Lower lobe of right lung (tissue), 2 donors: ENCODE data around the gene SIGMAR1. TPM values are rescaled to one million over a fixed set of nuclear protein-coding genes. Genes with fewer than 3 reads are reported as not detected.

Source experiments
- ATAC-seq, 2 donors: fragments of 200-7000 bp; cut with Tn5 transposase; one replicate each; pipeline ENCODE4 v1.9.1; 2020 to 2022; ENCODE audit warnings: mild to moderate bottlenecking in 2 of 2, moderate library complexity in 2 of 2
- DNase-seq: peaks from one replicate; pipeline ENCODE4 v3.0.0-alpha.2; 2020
- H3K27ac ChIP-seq: fragments of 200-600 bp; one replicate; pipeline ENCODE4 v1.8.0; 2022
- H3K27me3 ChIP-seq: fragments of 200-600 bp; one replicate; pipeline ENCODE4 v1.8.0; 2022; ENCODE audit warnings: low read depth
- H3K36me3 ChIP-seq: fragments of 200-600 bp; one replicate; pipeline ENCODE4 v1.8.0; 2022; ENCODE audit warnings: mild to moderate bottlenecking
- H3K4me1 ChIP-seq: fragments of 200-600 bp; one replicate; pipeline ENCODE4 v1.8.0; 2022
- H3K4me3 ChIP-seq: fragments of 200-600 bp; one replicate; pipeline ENCODE4 v1.8.0; 2022; ENCODE audit warnings: mild to moderate bottlenecking
- H3K9me3 ChIP-seq: fragments of 200-600 bp; one replicate; pipeline ENCODE4 v1.8.0; 2022
- intact Hi-C: fragments of 100-400 bp; cut with DNase I; formaldehyde crosslinking; loops from one replicate; pipeline ENCODE4 v1.11.0; 2022
- total RNA-seq: library from RNA; stranded (reverse); fragmentation: NEBNext Ultra II Directional; extraction: Animal tissue kit (Norgen Biotek cat#: 25700); gene quantifications from one replicate; pipeline ENCODE4 v1.2.1, GENCODE V29; 2021
- TF ChIP-seq, protein P1 (sequence below): fragments of 200-600 bp; IDR thresholded peaks from one replicate; pipeline ENCODE4 v1.8.0; 2022; ENCODE audit warnings: antibody characterized with exemption, mild to moderate bottlenecking
- donor health status: DM: no; HTN: yes; CAD: no; lungs with severe emphysema.

SIGMAR1 gene
- total RNA-seq, 1 donor from 2014 or later, result 35.0 TPM

DNA sequence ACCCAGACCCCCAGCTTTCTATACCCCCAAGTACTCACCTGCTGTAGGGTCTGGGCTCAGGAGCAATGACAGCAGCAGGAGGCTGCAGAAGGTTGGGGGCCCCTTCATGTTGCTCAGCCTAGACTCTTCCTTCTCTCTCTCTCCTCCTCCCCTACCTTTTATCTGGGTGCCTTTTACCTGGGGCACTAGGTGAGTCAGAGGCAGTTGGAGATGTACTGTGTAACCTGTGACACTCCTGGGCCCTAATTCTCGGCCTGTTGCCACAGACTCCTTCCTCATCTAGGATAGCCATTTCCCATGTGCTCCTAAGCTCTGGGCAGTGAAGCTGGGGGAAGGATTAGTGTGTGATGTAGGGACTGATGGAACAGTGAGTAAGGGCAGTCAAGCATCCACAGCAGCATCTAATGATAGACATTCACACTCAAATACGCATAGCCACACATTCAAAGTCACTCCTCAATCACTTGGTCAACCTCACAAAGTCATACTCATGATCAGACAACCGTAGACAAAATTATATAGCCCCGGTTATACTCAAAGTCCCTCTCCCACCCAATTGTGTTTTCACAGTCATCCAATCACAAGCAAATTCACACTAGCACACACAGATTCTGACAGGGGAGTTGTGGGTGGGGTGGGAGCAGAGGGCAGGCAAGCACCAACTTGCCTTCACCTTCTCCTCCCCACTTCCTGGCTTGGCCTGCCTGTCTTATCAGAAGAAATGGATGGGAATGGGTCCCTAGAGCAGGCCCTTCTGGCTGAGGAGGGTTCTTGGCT is 25.1 kb upstream of the SIGMAR1 start, which contains the start of gene CCL27:
Gene CCL27, minus strand, starts transcription at position 132 of the 777 bp plus-strand sequence. Its CDS starts 24 bp downstream, at position 108.
- no peaks in the 10 kb centered on the region for H3K9me3 ChIP-seq
- no peaks in the 10 kb centered on the region for H3K27me3 ChIP-seq
- DNase-seq (no peak), ATAC-seq (no peak)
- H3K4me3 ChIP-seq, result no peak within 1 kb of the TSS
- H3K36me3 ChIP-seq, result peaks cover 23% of the 10 kb centered on the region
- peaks cover 24% of the 10 kb centered on the region for H3K4me1 ChIP-seq
- no peak within 1 kb of the TSS for H3K27ac ChIP-seq
- TF ChIP-seq, protein P1, sequence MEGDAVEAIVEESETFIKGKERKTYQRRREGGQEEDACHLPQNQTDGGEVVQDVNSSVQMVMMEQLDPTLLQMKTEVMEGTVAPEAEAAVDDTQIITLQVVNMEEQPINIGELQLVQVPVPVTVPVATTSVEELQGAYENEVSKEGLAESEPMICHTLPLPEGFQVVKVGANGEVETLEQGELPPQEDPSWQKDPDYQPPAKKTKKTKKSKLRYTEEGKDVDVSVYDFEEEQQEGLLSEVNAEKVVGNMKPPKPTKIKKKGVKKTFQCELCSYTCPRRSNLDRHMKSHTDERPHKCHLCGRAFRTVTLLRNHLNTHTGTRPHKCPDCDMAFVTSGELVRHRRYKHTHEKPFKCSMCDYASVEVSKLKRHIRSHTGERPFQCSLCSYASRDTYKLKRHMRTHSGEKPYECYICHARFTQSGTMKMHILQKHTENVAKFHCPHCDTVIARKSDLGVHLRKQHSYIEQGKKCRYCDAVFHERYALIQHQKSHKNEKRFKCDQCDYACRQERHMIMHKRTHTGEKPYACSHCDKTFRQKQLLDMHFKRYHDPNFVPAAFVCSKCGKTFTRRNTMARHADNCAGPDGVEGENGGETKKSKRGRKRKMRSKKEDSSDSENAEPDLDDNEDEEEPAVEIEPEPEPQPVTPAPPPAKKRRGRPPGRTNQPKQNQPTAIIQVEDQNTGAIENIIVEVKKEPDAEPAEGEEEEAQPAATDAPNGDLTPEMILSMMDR, result no peak
- intact Hi-C loops, result no loop called here

DNA sequence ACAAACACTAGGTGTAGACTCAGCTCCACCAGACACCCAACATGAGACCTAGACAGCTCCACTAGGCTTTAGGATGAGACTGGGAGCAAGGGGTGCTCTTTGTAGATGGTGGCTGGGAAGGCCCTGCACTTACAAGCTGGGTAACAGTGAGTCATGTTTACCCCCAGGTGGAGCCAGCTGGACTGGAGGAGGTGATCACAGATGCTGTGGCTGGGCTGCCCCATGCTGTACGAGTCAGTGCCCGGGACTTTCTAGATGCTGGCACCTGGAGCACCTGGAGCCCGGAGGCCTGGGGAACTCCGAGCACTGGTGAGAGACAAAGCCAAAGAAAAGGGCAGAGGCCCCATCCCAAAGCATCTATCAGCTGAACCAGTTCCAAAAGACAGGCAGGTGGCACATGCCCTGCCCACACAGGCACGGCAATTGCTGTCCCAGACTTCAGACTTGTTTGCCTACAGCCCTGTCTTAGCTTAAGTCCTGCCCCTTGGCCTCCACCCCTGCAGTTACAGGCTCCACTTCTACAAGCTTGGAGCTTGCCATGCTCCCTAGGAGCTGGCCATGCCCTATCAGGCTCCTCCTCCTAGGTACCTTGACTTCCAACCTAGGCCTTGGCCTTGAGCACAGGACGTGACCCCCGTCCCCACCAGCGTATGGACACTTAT is 22.1 kb upstream of the SIGMAR1 start:
- Histone ChIP-seq H3K4me3 (no peak overlapping the region), H3K36me3 (peaks cover 23% of the 10 kb centered on the region), H3K9me3 (no peaks in the 10 kb centered on the region), H3K27me3 (no peaks in the 10 kb centered on the region), H3K27ac (no peak overlapping the region), H3K4me1 (peaks cover 17% of the 10 kb centered on the region)
- DNase-seq (no peak), ATAC-seq (no peak)
- intact Hi-C loops, result no loop called here
- TF ChIP-seq, protein P1, result no peak

DNA sequence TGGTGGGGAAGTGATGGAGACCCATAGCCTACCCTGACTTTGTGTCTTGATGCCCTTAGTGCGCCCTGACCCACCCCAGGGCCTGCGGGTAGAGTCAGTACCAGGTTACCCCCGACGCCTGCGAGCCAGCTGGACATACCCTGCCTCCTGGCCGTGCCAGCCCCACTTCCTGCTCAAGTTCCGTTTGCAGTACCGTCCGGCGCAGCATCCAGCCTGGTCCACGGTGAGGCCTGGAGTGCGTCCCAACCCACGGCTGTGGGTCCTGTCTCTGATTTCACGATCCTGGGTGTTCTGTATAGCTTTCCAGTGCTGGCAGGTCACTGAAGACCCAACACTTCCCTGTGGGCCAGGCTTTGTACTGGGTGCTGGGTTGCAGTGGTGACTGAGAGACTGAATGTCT is 20.9 kb upstream of the SIGMAR1 start:
- DNase-seq, result no peak
- Histone ChIP-seq H3K4me1 (peaks cover 19% of the 10 kb centered on the region), H3K36me3 (peaks cover 23% of the 10 kb centered on the region), H3K27ac (no peak overlapping the region), H3K4me3 (no peak overlapping the region), H3K27me3 (no peaks in the 10 kb centered on the region), H3K9me3 (no peaks in the 10 kb centered on the region)
- TF ChIP-seq, protein P1, result no peak
- intact Hi-C loops, result no loop called here
- no peak for ATAC-seq

DNA sequence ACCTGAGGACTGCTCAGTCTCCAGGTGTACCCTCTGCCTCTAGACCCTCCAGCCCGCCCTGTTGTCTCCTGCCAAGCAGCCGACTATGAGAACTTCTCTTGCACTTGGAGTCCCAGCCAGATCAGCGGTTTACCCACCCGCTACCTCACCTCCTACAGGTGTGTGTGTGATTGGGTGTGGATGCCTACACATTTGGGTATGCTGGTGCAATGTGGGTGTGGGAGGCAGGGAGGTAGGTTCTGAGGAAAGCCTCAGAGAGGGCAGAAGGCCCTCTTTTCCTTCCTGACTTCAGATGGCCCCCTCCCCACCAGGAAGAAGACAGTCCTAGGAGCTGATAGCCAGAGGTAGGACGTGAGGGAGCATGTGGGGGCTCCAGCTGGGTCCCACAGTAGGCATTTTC is 19.4 kb upstream of the SIGMAR1 start:
- TF ChIP-seq, protein P1, result no peak
- intact Hi-C loops, result no loop called here
- Histone ChIP-seq H3K4me3 (no peak overlapping the region), H3K36me3 (peaks cover 18% of the 10 kb centered on the region), H3K4me1 (peaks cover 32% of the 10 kb centered on the region), H3K27me3 (no peaks in the 10 kb centered on the region), H3K9me3 (no peaks in the 10 kb centered on the region), H3K27ac (no peak overlapping the region)
- no peak for ATAC-seq
- no peak for DNase-seq

DNA sequence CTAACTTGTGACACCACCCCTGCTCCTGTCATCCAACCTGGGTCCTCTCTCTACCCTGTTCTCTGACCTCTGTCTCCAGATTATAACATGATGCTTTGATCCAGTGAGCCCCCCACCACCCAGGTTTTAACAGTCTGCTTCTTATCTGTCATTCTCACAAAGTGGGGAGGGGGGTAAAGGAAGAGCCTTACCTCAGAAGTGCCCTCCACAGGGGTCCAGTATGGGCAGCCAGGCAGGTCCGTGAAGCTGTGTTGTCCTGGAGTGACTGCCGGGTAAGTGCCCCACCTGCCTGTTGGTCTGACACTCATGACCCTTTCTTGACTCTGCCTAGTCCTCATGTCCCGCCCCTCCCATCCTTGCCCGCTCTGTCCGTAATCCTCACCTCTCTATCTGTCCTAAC is 17.8 kb upstream of the SIGMAR1 start:
- ATAC-seq (no peak), DNase-seq (no peak)
- H3K36me3 ChIP-seq, result peaks cover 16% of the 10 kb centered on the region
- no peak overlapping the region for H3K4me3 ChIP-seq
- H3K27ac ChIP-seq, result no peak overlapping the region
- H3K27me3 ChIP-seq, result no peaks in the 10 kb centered on the region
- H3K9me3 ChIP-seq, result no peaks in the 10 kb centered on the region
- intact Hi-C loops, result no loop called here
- peaks cover 45% of the 10 kb centered on the region for H3K4me1 ChIP-seq
- TF ChIP-seq, protein P1, result no peak
